Hepatocyte (in vitro differentiated cells): ENCODE data around the gene SIL1. TPM values are rescaled to one million over a fixed set of nuclear protein-coding genes. Genes with fewer than 3 reads are reported as not detected.
A peak's percentile ranks its signal among the peaks of the same experiment; 100 is the strongest.
"Not testable (repeated sequence)": the region's sequence is repeated elsewhere in the genome, so short reads cannot be mapped to it uniquely, and the experiment has no call there.

Experiments used
- DNase-seq: peaks from one replicate; pipeline ENCODE4 v3.0.0-alpha.2; 2016; ENCODE audit warnings: low spot score
- H2AFZ ChIP-seq: fragments of 200-600 bp; sonication (generic); 2 replicates; pipeline ENCODE4 v1.6.0; 2016; ENCODE audit warnings: antibody characterized with exemption, mild to moderate bottlenecking
- H3K27ac ChIP-seq: fragments of 200-600 bp; sonication (generic); 2 replicates; pipeline ENCODE4 v1.5.1; 2016; ENCODE audit warnings: mild to moderate bottlenecking
- H3K27me3 ChIP-seq: fragments of 200-600 bp; sonication (generic); 2 replicates; pipeline ENCODE4 v1.6.1; 2016
- H3K36me3 ChIP-seq: fragments of 200-600 bp; sonication (generic); replicated peaks from 2 replicates; pipeline ENCODE4 v1.5.1; 2016; ENCODE audit warnings: low read depth; ENCODE audit not compliant: insufficient read depth
- H3K4me1 ChIP-seq: fragments of 200-600 bp; sonication (generic); 2 replicates; pipeline ENCODE4 v1.5.1; 2016; ENCODE audit warnings: mild to moderate bottlenecking, moderate library complexity; ENCODE audit not compliant: insufficient read depth
- H3K4me2 ChIP-seq: fragments of 200-600 bp; sonication (generic); 2 replicates; pipeline ENCODE4 v1.6.0; 2016
- H3K4me3 ChIP-seq: fragments of 200-600 bp; sonication (generic); 2 replicates; pipeline ENCODE4 v1.5.1; 2016; ENCODE audit warnings: mild to moderate bottlenecking
- H3K79me2 ChIP-seq: fragments of 200-600 bp; sonication (generic); 2 replicates; pipeline ENCODE4 v1.6.0; 2017; ENCODE audit warnings: mild to moderate bottlenecking
- H3K9me2 ChIP-seq: fragments of 200-600 bp; sonication (generic); replicated peaks from 2 replicates; pipeline ENCODE4 v1.6.0; 2017; ENCODE audit warnings: mild to moderate bottlenecking; ENCODE audit not compliant: insufficient read depth
- H3K9me3 ChIP-seq: fragments of 200-600 bp; sonication (generic); 2 replicates; pipeline ENCODE4 v1.5.1; 2016; ENCODE audit warnings: low read depth, mild to moderate bottlenecking
- H4K20me1 ChIP-seq: fragments of 200-600 bp; sonication (generic); 2 replicates; pipeline ENCODE4 v1.6.0; 2016; ENCODE audit warnings: mild to moderate bottlenecking; ENCODE audit not compliant: insufficient read depth, poor library complexity, severe bottlenecking
- EZH2 ChIP-seq: fragments of 200-600 bp; sonication (generic); IDR thresholded peaks from 2 replicates; pipeline ENCODE4 v1.6.1; 2016; ENCODE audit warnings: antibody characterized with exemption, mild to moderate bottlenecking, borderline replicate concordance
- EZH2phosphoT487 ChIP-seq: fragments of 200-600 bp; sonication (generic); IDR thresholded peaks from one replicate; pipeline ENCODE4 v1.6.1; 2018; ENCODE audit warnings: antibody characterized with exemption, mild to moderate bottlenecking, low read depth, moderate library complexity; ENCODE audit not compliant: unreplicated experiment, severe bottlenecking
- WGBS: methylation state at CpG from one replicate; pipeline ENCODE4 v1.1.6; 2016; ENCODE audit warnings: low lambda C conversion rate; ENCODE audit errors: missing lambda C conversion rate; 5-methylcytosine and 5-hydroxymethylcytosine counted together
- polyA plus RNA-seq: library from polyadenylated mRNA; unstranded; fragments of >200 nt; fragmentation: Nextera tagmentation; extraction: Ambion mirVana; gene quantifications from 2 replicates; pipeline ENCODE4 v1.2.1, GENCODE V29; 2016
- total RNA-seq: library from RNA; depleted of rRNA; stranded (reverse); fragments of >200 nt; gene quantifications from 2 replicates; pipeline ENCODE4 v1.2.3, GENCODE V29; 2014
- TF ChIP-seq, protein P1 (sequence below): fragments of 200-600 bp; sonication (generic); IDR thresholded peaks from 2 replicates; pipeline ENCODE4 v1.5.1; 2016; ENCODE audit warnings: antibody characterized with exemption, mild to moderate bottlenecking; ENCODE audit not compliant: poor library complexity

The SIL1 gene
- total and polyA plus RNA-seq, 2 experiments from 2014 or later: 82.0 to 176 TPM

DNA sequence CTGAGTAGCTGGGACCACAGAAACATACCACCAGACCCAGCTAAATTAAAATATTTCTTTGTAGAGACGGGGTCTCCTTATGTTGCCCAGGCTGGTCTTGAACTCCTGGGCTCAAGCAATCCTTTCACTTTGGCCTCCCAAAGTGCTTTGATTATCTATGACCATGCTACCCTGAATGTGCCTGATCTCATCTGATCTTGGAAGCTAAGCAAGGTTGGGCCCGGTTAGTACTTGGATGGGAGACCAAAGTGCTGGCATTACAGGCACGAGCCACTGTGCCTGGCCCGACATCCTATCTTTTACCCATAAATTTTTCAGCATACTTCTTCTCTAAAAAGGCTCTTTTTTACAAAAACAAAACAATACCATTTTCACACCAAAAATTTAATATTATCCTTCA, 186.0 kb downstream of the SIL1 start:
- 100% methylated on average over 4 of the region's 4 CpGs for WGBS
- DNase-seq: no peak
- Histone ChIP-seq H4K20me1 (no peaks in the 10 kb centered on the region), H2AFZ (no peak overlapping the region), H3K9me2 (no peaks in the 10 kb centered on the region), H3K4me1 (no peaks in the 10 kb centered on the region), H3K4me2 (no peak overlapping the region), H3K27me3 (no peaks in the 10 kb centered on the region), H3K36me3 (no peaks in the 10 kb centered on the region), H3K9me3 (no peaks in the 10 kb centered on the region), H3K4me3 (no peak overlapping the region), H3K79me2 (no peaks in the 10 kb centered on the region), H3K27ac (no peak overlapping the region)
- TF ChIP-seq, protein P1, sequence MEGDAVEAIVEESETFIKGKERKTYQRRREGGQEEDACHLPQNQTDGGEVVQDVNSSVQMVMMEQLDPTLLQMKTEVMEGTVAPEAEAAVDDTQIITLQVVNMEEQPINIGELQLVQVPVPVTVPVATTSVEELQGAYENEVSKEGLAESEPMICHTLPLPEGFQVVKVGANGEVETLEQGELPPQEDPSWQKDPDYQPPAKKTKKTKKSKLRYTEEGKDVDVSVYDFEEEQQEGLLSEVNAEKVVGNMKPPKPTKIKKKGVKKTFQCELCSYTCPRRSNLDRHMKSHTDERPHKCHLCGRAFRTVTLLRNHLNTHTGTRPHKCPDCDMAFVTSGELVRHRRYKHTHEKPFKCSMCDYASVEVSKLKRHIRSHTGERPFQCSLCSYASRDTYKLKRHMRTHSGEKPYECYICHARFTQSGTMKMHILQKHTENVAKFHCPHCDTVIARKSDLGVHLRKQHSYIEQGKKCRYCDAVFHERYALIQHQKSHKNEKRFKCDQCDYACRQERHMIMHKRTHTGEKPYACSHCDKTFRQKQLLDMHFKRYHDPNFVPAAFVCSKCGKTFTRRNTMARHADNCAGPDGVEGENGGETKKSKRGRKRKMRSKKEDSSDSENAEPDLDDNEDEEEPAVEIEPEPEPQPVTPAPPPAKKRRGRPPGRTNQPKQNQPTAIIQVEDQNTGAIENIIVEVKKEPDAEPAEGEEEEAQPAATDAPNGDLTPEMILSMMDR: no peak
- no peak for TF ChIP-seq EZH2phosphoT487
- no peak for TF ChIP-seq EZH2

DNA sequence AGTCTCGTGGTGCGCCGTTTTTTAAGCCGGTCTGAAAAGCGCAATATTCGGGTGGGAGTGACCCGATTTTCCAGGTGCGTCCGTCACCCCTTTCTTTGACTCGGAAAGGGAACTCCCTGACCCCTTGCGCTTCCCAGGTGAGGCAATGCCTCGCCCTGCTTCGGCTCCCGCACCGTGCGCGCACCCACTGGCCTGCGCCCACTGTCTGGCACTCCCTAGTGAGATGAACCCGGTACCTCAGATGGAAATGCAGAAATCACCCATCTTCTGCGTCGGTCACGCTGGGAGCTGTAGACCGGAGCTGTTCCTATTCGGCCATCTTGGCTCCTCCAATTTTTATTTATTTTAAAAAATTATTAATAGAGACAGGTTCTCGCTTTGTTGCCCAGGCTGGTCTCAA, 187.0 kb downstream of the SIL1 start:
- not testable (repeated sequence) for H4K20me1 ChIP-seq, H3K36me3 ChIP-seq, H3K4me1 ChIP-seq, H3K9me3 ChIP-seq, H3K9me2 ChIP-seq, DNase-seq, H3K79me2 ChIP-seq, H3K27me3 ChIP-seq
- 29% methylated on average over 16 of the region's 25 CpGs for WGBS
- H3K4me3 ChIP-seq: peak overlapping the region; percentile 14
- H3K27ac ChIP-seq: peak overlapping the region; percentile 81
- H2AFZ ChIP-seq: peak overlapping the region; percentile 71
- H3K4me2 ChIP-seq: peak overlapping the region; percentile 72

DNA sequence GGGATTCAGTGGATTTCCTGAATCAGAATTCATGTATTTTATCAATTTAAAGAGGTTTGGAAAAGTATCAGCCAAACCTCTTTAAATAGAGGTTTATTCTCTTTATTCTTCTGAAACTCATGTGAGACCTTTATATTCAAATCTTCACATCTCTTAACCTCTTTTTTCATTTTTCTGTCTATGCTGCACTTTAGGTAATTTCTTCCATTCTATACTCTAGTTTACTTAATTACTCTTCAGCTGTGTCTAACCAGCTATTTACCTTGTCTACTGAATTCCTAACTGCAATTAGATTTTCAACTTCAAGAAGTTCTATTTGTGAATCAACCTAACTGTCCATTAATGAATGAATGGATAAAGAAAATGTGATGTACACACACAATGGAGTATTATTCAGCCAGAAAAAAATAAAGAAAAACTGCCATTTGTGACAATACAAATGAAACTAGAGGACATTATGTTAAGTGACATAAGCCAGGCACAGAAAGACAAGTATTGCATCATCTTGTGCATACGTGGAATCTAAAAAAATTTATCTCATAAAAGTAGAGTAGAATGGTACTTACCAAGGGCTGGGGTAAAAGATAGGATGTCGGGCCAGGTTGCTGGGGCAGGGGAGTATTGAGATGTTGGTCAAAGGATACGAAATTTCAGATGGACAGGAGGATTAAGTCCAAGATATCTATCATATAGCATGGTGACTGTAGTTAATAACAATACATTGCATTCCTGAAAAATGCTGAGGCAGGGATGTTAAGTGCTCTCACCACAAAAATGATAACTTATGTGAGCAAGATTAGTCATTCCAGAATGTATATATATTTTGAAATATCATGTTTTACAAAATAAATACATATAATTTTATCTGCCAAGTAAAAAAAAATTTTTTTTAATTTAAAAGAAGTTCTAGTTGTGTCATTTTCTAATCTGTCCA, 193.5 kb downstream of the SIL1 start:
- Histone ChIP-seq H3K9me2 (no peaks in the 10 kb centered on the region), H3K36me3 (no peaks in the 10 kb centered on the region), H3K4me1 (no peaks in the 10 kb centered on the region), H3K9me3 (no peaks in the 10 kb centered on the region), H3K79me2 (no peaks in the 10 kb centered on the region), H3K27ac (no peak overlapping the region), H4K20me1 (no peaks in the 10 kb centered on the region), H3K4me2 (no peak overlapping the region), H3K27me3 (no peaks in the 10 kb centered on the region), H3K4me3 (no peak overlapping the region), H2AFZ (no peak overlapping the region)
- TF ChIP-seq EZH2phosphoT487: no peak
- TF ChIP-seq EZH2: no peak
- TF ChIP-seq, protein P1: no peak
- WGBS: 76% methylated on average over 3 of the region's 3 CpGs
- no peak for DNase-seq

DNA sequence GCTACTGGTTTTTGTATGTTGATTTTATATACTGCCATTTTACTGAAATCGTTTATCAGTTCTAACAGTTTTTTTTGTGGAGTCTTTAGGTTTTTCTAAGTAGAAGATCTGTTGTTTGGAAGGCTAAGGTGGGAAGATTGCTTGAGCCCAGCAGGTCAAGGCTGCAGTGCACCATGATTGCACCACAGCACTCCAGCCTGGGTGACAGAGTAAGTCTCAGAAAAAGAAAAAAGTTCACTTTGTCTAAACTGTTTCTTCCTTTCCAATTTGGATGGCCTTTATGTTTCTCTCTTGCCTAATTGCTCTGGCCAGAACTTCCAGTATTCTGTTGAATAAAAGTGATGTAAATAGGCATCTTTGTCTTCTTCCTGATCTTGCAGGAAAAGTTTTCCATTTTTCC, 198.5 kb downstream of the SIL1 start:
- no peaks in the 10 kb centered on the region for H3K9me3 ChIP-seq
- 97% methylated on average over 1 of the region's 1 CpG for WGBS
- no peak overlapping the region for H3K27ac ChIP-seq

More for the DNA sequence above, 198.5 kb downstream of the SIL1 start:
- Histone ChIP-seq H3K4me1 (no peaks in the 10 kb centered on the region), H3K4me2 (no peak overlapping the region), H2AFZ (no peak overlapping the region), H3K27me3 (no peaks in the 10 kb centered on the region), H3K4me3 (no peak overlapping the region), H3K36me3 (no peaks in the 10 kb centered on the region), H3K79me2 (no peaks in the 10 kb centered on the region), H3K9me2 (no peaks in the 10 kb centered on the region), H4K20me1 (no peaks in the 10 kb centered on the region)
- DNase-seq: no peak
- TF ChIP-seq, protein P1: no peak
- TF ChIP-seq EZH2 (no peak), EZH2phosphoT487 (no peak)
